OCI-LY3 (cell line): ENCODE results near the gene ATP1A1.

ENCODE experiments used
- H2AFZ ChIP-seq: fragments of 200-600, 300-600 bp; shearing (Covaris generic); 2 replicates; pipeline ENCODE4 v1.6.0; 2014; ENCODE audit warnings: antibody characterized with exemption, low read depth, low read length
- H3K27ac ChIP-seq: fragments of 200-600, 300-600 bp; sonication (generic); 2 replicates; pipeline ENCODE4 v1.5.1; 2014; ENCODE audit warnings: mild to moderate bottlenecking, low read length, moderate library complexity, mixed read lengths
- H3K27me3 ChIP-seq: fragments of 200-600, 300-600 bp; sonication (generic); 2 replicates; pipeline ENCODE4 v1.6.1; 2014; ENCODE audit warnings: low read depth, low read length, mixed read lengths
- H3K36me3 ChIP-seq: fragments of 200-600, 300-600 bp; sonication (generic); replicated peaks from 2 replicates; pipeline ENCODE3; 2014; ENCODE audit warnings: low read depth, low read length, mixed read lengths
- H3K4me1 ChIP-seq: fragments of 300-600, 200-600 bp; sonication (generic); 2 replicates; pipeline ENCODE4 v1.6.1; 2014; ENCODE audit warnings: low read length, mixed read lengths
- H3K4me2 ChIP-seq: fragments of 200-600, 300-600 bp; sonication (generic); 2 replicates; pipeline ENCODE4 v1.6.1; 2014; ENCODE audit warnings: low read length, mixed read lengths
- H3K4me3 ChIP-seq: fragments of 300-600, 200-600 bp; sonication (generic); 2 replicates; pipeline ENCODE4 v1.5.1; 2014; ENCODE audit warnings: antibody characterized with exemption, mild to moderate bottlenecking, low read length, moderate library complexity
- H3K79me2 ChIP-seq: fragments of 300-600, 200-600 bp; shearing (Covaris generic); 2 replicates; pipeline ENCODE4 v1.6.1; 2014; ENCODE audit warnings: mild to moderate bottlenecking, low read length, mixed read lengths
- H3K9ac ChIP-seq: fragments of 300-600, 200-600 bp; shearing (Covaris generic); 2 replicates; pipeline ENCODE4 v1.6.0; 2014; ENCODE audit warnings: mild to moderate bottlenecking, low read length, moderate library complexity
- H3K9me3 ChIP-seq: fragments of 200-600, 300-600 bp; shearing (Covaris generic); 2 replicates; pipeline ENCODE4 v1.6.1; 2014; ENCODE audit warnings: low read length, mixed read lengths; ENCODE audit not compliant: insufficient read depth
- H4K20me1 ChIP-seq: fragments of 200-600, 300-600 bp; sonication (generic); 2 replicates; pipeline ENCODE4 v1.6.1; 2016; ENCODE audit warnings: low read length, mixed read lengths; ENCODE audit not compliant: insufficient read depth
- EZH2phosphoT487 ChIP-seq: fragments of 200-600 bp; shearing (Covaris generic); IDR thresholded peaks from 2 replicates; pipeline ENCODE4 v1.6.1; 2018; ENCODE audit warnings: antibody characterized with exemption, mixed run types, low read depth
- TF ChIP-seq, protein P1 (sequence below): fragments of 200-600, 300-600 bp; sonication (generic); IDR thresholded peaks from 2 replicates; pipeline ENCODE4 v1.5.1; 2014; ENCODE audit warnings: antibody characterized with exemption, low read length, low read depth

The ATP1A1 gene

DNA sequence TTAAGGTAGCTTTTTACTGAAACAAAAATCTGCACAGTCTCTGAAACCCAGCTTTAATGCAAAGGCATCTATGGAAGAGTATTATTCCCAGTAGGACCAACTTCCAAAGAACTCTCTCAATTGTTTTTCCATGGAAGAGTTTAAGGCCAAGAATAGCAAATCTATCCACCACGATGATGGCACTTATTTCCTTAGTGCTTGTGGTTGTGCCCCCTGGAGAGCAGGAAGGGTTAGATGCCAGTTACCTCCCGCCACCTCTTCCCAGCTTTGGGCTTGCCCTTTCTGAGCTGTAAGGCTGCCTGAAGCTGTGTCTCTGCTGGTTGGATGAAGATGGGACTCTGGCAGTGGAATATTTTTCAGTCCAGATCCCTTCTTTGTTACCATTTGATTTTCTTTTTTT is 4.8 kb upstream of the ATP1A1 start:
- no peaks in the 10 kb centered on the region for H3K9me3 ChIP-seq
- no peak overlapping the region for H3K4me3 ChIP-seq
- H3K4me1 ChIP-seq, result peaks cover 6% of the 10 kb centered on the region
- H3K79me2 ChIP-seq, result peaks cover under 1% of the 10 kb centered on the region
- no peaks in the 10 kb centered on the region for H3K36me3 ChIP-seq
- H4K20me1 ChIP-seq, result no peaks in the 10 kb centered on the region
- H3K27me3 ChIP-seq, result peaks cover 23% of the 10 kb centered on the region
- no peak overlapping the region for H3K4me2 ChIP-seq
- H3K9ac ChIP-seq, result no peak overlapping the region
- no peak overlapping the region for H3K27ac ChIP-seq
- no peak for TF ChIP-seq EZH2phosphoT487
- TF ChIP-seq, protein P1, sequence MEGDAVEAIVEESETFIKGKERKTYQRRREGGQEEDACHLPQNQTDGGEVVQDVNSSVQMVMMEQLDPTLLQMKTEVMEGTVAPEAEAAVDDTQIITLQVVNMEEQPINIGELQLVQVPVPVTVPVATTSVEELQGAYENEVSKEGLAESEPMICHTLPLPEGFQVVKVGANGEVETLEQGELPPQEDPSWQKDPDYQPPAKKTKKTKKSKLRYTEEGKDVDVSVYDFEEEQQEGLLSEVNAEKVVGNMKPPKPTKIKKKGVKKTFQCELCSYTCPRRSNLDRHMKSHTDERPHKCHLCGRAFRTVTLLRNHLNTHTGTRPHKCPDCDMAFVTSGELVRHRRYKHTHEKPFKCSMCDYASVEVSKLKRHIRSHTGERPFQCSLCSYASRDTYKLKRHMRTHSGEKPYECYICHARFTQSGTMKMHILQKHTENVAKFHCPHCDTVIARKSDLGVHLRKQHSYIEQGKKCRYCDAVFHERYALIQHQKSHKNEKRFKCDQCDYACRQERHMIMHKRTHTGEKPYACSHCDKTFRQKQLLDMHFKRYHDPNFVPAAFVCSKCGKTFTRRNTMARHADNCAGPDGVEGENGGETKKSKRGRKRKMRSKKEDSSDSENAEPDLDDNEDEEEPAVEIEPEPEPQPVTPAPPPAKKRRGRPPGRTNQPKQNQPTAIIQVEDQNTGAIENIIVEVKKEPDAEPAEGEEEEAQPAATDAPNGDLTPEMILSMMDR, result no peak
- H2AFZ ChIP-seq, result no peak overlapping the region

- Histone ChIP-seq H3K27me3 (peaks cover 20% of the 10 kb centered on the region), H3K9me3 (no peaks in the 10 kb centered on the region), H3K9ac (no peak overlapping the region), H3K36me3 (peaks cover 2% of the 10 kb centered on the region), H3K79me2 (peaks cover 20% of the 10 kb centered on the region), H3K27ac (no peak overlapping the region), H3K4me1 (peaks cover 11% of the 10 kb centered on the region), H2AFZ (no peak overlapping the region), H3K4me3 (no peak overlapping the region), H3K4me2 (no peak overlapping the region), H4K20me1 (peaks cover 12% of the 10 kb centered on the region)
- TF ChIP-seq EZH2phosphoT487, result no peak
- TF ChIP-seq, protein P1, result no peak
Observed at GRCh38 chr1:116370181-116370580, 2.9 kb upstream of the ATP1A1 start.

GRCh38 chr1:116371752-116372151 is 1.3 kb upstream of the ATP1A1 start:
- no peak overlapping the region for H2AFZ ChIP-seq
- peak overlapping the region; percentile 95; the same call in 1 of the 2 replicates for H3K4me3 ChIP-seq
- H3K27me3 ChIP-seq, result peaks cover 20% of the 10 kb centered on the region
- H3K9ac ChIP-seq, result no peak overlapping the region
- H4K20me1 ChIP-seq, result peaks cover 27% of the 10 kb centered on the region
- peaks cover 36% of the 10 kb centered on the region for H3K79me2 ChIP-seq
- H3K4me1 ChIP-seq, result peaks cover 20% of the 10 kb centered on the region
- no peaks in the 10 kb centered on the region for H3K9me3 ChIP-seq
- no peak overlapping the region for H3K4me2 ChIP-seq
- TF ChIP-seq, protein P1, result no peak
- no peak for TF ChIP-seq EZH2phosphoT487
- H3K27ac ChIP-seq, result no peak overlapping the region
- peaks cover 6% of the 10 kb centered on the region for H3K36me3 ChIP-seq

GRCh38 chr1:116372191-116372590 is 853 bp upstream of the ATP1A1 start:
- H3K27me3 ChIP-seq, result peaks cover 20% of the 10 kb centered on the region
- peaks cover 6% of the 10 kb centered on the region for H3K36me3 ChIP-seq
- H3K4me1 ChIP-seq, result peaks cover 24% of the 10 kb centered on the region
- peak overlapping the region; percentile 51 for H3K9ac ChIP-seq
- peaks cover 40% of the 10 kb centered on the region for H3K79me2 ChIP-seq
- H2AFZ ChIP-seq, result peak overlapping the region; percentile 55; the same call in 1 of the 2 replicates
- H3K4me2 ChIP-seq, result peak overlapping the region; percentile 96
- no peak overlapping the region for H3K27ac ChIP-seq
- H3K4me3 ChIP-seq, result peak overlapping the region; percentile 95
- peaks cover 31% of the 10 kb centered on the region for H4K20me1 ChIP-seq
- no peaks in the 10 kb centered on the region for H3K9me3 ChIP-seq
- TF ChIP-seq, protein P1, result no peak
- TF ChIP-seq EZH2phosphoT487, result no peak
